Lower leg skin (tissue), 3 donors: ENCODE data around the gene SEMA3C.

Experiments
- POLR2A ChIP-seq, 2 donors: fragments of 450-650 bp; IDR thresholded peaks; one replicate each; pipeline ENCODE4 v1.6.1; 2016 to 2017; ENCODE audit warnings: antibody characterized with exemption in 2 of 2, mild to moderate bottlenecking in 1 of 2, moderate library complexity in 1 of 2
- TF ChIP-seq, protein P1 (sequence below), 3 donors: fragments of 450-650 bp; IDR thresholded peaks; one replicate each; pipeline ENCODE4 v1.5.1; 2016; ENCODE audit warnings: antibody characterized with exemption in 3 of 3, mild to moderate bottlenecking in 3 of 3, moderate library complexity in 2 of 3

- TF ChIP-seq POLR2A (IDR thresholded peaks at IDR 0.05), result no peak
- TF ChIP-seq, protein P1, sequence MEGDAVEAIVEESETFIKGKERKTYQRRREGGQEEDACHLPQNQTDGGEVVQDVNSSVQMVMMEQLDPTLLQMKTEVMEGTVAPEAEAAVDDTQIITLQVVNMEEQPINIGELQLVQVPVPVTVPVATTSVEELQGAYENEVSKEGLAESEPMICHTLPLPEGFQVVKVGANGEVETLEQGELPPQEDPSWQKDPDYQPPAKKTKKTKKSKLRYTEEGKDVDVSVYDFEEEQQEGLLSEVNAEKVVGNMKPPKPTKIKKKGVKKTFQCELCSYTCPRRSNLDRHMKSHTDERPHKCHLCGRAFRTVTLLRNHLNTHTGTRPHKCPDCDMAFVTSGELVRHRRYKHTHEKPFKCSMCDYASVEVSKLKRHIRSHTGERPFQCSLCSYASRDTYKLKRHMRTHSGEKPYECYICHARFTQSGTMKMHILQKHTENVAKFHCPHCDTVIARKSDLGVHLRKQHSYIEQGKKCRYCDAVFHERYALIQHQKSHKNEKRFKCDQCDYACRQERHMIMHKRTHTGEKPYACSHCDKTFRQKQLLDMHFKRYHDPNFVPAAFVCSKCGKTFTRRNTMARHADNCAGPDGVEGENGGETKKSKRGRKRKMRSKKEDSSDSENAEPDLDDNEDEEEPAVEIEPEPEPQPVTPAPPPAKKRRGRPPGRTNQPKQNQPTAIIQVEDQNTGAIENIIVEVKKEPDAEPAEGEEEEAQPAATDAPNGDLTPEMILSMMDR (IDR thresholded peaks at IDR 0.05), result no peak
These were observed 10.8 kb upstream of the SEMA3C start for GRCh38 chr7:80929619-80930018.
